GM06990 (cell line): ENCODE results near the gene DROSHA.

Source experiments
- DNase-seq: peaks from one replicate; pipeline ENCODE4 v3.0.0-alpha.2; 2011; ENCODE audit not compliant: insufficient read length; ENCODE audit errors: extremely low read depth
- H3K27me3 ChIP-seq: replicated peaks from 2 replicates; pipeline ENCODE4 v1.6.0; 2011; ENCODE audit warnings: low read length; ENCODE audit not compliant: control insufficient read depth, insufficient read depth
- H3K36me3 ChIP-seq: 2 replicates; pipeline ENCODE4 v1.5.1; 2011; ENCODE audit warnings: low read length; ENCODE audit not compliant: control insufficient read depth, insufficient read depth
- H3K4me3 ChIP-seq: replicated peaks from 2 replicates; pipeline ENCODE4 v1.5.1; 2011; ENCODE audit warnings: low read depth, mild to moderate bottlenecking, control low read depth, low read length
- TF ChIP-seq, protein P1 (sequence below): IDR thresholded peaks from 2 replicates; pipeline ENCODE4 v1.5.1; 2011; ENCODE audit warnings: low read length, control low read depth, mild to moderate bottlenecking, inconsistent platforms; ENCODE audit not compliant: insufficient read depth, poor library complexity, severe bottlenecking

DROSHA gene

DNA sequence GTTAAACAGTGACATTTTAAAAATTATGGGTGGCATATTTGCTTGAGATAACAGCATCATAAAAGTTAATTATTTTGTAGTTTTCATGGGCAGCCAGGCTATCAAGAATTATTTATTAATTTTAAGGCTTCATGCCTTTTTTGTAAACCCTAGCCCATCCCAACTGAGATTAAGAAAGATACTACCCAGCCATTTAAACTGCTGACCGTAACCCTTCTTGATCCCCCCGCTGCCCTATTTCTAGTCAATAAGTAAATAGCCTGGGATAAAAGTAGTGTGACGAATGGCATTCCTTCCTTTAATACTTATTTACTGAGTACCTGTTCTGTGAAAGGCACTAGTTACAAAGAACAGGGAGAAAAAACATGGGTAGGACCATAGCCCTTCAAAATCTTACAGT, 88.3 kb downstream of the DROSHA start:
- TF ChIP-seq, protein P1, sequence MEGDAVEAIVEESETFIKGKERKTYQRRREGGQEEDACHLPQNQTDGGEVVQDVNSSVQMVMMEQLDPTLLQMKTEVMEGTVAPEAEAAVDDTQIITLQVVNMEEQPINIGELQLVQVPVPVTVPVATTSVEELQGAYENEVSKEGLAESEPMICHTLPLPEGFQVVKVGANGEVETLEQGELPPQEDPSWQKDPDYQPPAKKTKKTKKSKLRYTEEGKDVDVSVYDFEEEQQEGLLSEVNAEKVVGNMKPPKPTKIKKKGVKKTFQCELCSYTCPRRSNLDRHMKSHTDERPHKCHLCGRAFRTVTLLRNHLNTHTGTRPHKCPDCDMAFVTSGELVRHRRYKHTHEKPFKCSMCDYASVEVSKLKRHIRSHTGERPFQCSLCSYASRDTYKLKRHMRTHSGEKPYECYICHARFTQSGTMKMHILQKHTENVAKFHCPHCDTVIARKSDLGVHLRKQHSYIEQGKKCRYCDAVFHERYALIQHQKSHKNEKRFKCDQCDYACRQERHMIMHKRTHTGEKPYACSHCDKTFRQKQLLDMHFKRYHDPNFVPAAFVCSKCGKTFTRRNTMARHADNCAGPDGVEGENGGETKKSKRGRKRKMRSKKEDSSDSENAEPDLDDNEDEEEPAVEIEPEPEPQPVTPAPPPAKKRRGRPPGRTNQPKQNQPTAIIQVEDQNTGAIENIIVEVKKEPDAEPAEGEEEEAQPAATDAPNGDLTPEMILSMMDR, result no peak
- no peaks in the 10 kb centered on the region for H3K27me3 ChIP-seq
- H3K36me3 ChIP-seq, result no peaks in the 10 kb centered on the region; the same call in none of the 2 replicates
- H3K4me3 ChIP-seq, result no peak overlapping the region
- DNase-seq, result no peak

DNA sequence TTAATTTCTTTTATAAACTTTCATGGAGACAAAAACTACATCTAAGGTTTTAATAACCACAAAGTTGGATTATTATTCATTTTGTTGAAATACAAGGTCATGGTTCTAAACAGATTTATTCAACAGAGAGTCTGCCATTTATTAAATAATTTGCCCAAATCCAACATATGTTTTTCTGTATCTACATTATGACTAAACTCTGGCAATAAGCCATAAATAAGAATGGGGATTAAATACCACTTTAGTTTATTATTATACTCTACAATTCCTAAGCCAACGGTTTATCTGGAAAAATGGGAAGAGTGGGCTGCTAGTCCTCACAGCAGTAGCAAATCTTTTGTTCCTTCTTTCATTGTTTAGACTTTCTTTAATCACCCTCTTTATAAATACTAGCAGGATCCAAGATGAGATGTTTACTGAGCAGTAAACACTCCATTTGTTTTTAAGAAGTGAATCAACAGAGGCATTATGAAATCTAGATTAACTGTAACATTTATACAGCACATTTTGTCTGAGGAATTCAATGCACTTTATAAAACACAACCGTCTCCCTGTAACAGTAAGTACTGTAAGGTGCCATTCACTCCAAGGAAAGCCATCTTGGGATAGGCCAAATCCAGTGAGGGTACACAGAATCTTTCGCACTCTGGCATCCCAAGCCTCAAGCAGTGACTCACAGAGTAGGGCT, 89.7 kb downstream of the DROSHA start:
- DNase-seq, result no peak
- no peak overlapping the region for H3K4me3 ChIP-seq
- H3K27me3 ChIP-seq, result no peaks in the 10 kb centered on the region
- no peaks in the 10 kb centered on the region; the same call in 1 of the 2 replicates for H3K36me3 ChIP-seq
- TF ChIP-seq, protein P1, result no peak

DNA sequence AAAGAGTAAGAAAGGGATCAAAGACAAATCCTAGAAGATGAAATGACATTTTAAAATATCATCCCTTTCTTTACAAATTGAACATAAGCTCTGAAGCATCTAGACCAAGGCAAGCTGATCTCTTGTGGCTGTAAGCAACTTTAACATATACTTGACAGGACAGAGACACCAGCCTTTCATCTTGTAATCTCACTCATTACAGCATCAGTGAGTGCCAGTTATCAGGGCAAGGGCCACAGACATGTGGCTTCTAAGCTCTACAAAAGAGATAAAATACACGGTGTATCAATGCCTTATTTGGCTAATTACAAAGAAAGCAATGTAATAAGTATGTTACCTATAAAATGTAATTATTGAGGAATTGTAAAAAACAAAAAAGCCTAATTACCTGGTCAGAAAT, 95.0 kb downstream of the DROSHA start:
- H3K27me3 ChIP-seq, result no peaks in the 10 kb centered on the region
- TF ChIP-seq, protein P1, result no peak
- H3K4me3 ChIP-seq, result no peak overlapping the region
- H3K36me3 ChIP-seq, result peaks cover 2% of the 10 kb centered on the region
- DNase-seq, result no peak

DNA sequence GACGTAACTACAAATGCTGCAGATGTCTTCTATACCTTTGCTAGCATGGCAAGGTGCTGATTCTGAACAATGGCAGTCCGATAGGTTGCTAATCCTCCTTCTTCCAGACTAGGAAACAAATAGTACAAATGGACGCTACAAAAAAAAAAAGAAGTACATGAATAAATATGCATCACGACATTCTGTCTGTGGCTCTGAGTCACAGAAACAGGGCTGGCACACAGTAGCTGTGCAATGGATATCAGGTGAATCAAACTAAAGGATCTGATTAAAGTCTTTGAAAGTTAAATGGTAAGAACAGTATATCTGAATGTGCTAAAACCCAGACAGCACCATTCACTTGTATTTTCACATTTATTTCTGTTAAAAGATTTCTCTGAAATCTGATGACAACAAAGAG, 96.2 kb downstream of the DROSHA start:
- TF ChIP-seq, protein P1, result no peak

DNA sequence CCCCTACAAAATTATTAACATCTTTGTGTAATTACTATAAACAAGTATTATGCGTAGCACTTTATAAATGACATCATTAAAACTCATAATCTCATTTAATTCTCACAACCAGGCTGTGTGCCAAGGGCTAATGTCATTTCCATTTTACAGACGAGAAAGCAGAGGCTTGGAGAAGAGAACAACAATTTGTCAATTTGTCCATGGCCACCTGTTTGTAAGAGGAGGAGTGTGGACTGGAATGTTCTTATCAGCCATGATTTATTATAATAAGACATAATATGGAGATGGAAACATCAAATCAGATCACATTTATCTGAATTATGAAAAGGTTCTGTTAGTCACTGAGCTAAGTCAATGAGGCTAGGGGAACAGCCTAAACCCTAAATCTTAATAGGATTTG, 97.0 kb downstream of the DROSHA start:
- no peaks in the 10 kb centered on the region for H3K27me3 ChIP-seq
- H3K4me3 ChIP-seq, result no peak overlapping the region
- TF ChIP-seq, protein P1, result no peak
- DNase-seq, result no peak
- peaks cover 2% of the 10 kb centered on the region for H3K36me3 ChIP-seq

More for the DNA sequence above, 96.2 kb downstream of the DROSHA start:
- no peak for DNase-seq
- no peaks in the 10 kb centered on the region for H3K27me3 ChIP-seq
- H3K36me3 ChIP-seq, result peaks cover 2% of the 10 kb centered on the region
- no peak overlapping the region for H3K4me3 ChIP-seq
